ENCODE measurements around the gene TARBP1. TPM values are rescaled to one million over a fixed set of nuclear protein-coding genes. Genes with fewer than 3 reads are reported as not detected.

TARBP1 gene
- total RNA-seq, 2 experiments from 2014 or later, result 30.0 to 49.8 TPM

- ChIA-PET POLR2A (interaction anchor here (0.8 to 1.1 kb wide), 3 partner anchors 10 to 112 kb away, joined by 3 to 7 read pairs (median 5); no protein-coding TSS in a partner anchor), CTCF (ENCODE audit: unreplicated experiment) (interaction anchor here (0.6 kb wide), 1 partner anchor 56 kb away, joined by 4 read pairs; no protein-coding TSS in a partner anchor)
- no peaks in the 10 kb centered on the region for H3K9me3 ChIP-seq (ENCODE audit: low read length)
- TF ChIP-seq EZH2phosphoT487 (IDR thresholded peaks at IDR 0.05; ENCODE audit: borderline replicate concordance, low read depth, low read length), result no peak
- no peak for TF ChIP-seq CTCF (conservative IDR thresholded peaks at IDR 0.05; ENCODE audit: low read length)
- DNase-seq (ENCODE audit: low spot score), result no peak
- peaks cover 17% of the 10 kb centered on the region for H3K4me1 ChIP-seq (ENCODE audit: insufficient read depth, low read length, poor library complexity, severe bottlenecking)
- no peak overlapping the region for H2AFZ ChIP-seq (ENCODE audit: low read length)
- no TSS peak for BruUV-seq (replicated peaks)
- intact Hi-C loops (cut with micrococcal nuclease; ENCODE audit: unreplicated experiment), result no loop called here
- no peak overlapping the region for H3K4me3 ChIP-seq (ENCODE audit: low read depth, low read length, poor library complexity, severe bottlenecking)
- H4K20me1 ChIP-seq (ENCODE audit: insufficient read depth, low read length), result no peaks in the 10 kb centered on the region
- no peaks in the 10 kb centered on the region for H3K9me2 ChIP-seq (ENCODE audit: insufficient read depth, low read length)
- H3K79me2 ChIP-seq (ENCODE audit: insufficient read depth, low read depth, low read length), result peaks cover 19% of the 10 kb centered on the region; the same call in 1 of the 2 replicates
- H3K4me2 ChIP-seq (ENCODE audit: low read length), result no peak overlapping the region
- peaks cover 68% of the 10 kb centered on the region for H3K36me3 ChIP-seq (ENCODE audit: insufficient read depth, low read length)
- no peak overlapping the region for H3K27ac ChIP-seq (ENCODE audit: low read depth, low read length, poor library complexity, severe bottlenecking)
Observed at GRCh38 chr1:234469376-234469775, 9.6 kb downstream of the TARBP1 start.

- Histone ChIP-seq H4K20me1 (ENCODE audit: insufficient read depth, low read length) (no peaks in the 10 kb centered on the region), H3K9me2 (ENCODE audit: insufficient read depth, low read length) (no peaks in the 10 kb centered on the region), H2AFZ (ENCODE audit: low read length) (no peak overlapping the region), H3K9me3 (ENCODE audit: low read length) (no peaks in the 10 kb centered on the region), H3K4me2 (ENCODE audit: low read length) (no peak overlapping the region), H3K36me3 (ENCODE audit: insufficient read depth, low read length) (peaks cover 76% of the 10 kb centered on the region), H3K79me2 (ENCODE audit: insufficient read depth, low read depth, low read length) (peaks cover 13% of the 10 kb centered on the region; the same call in 1 of the 2 replicates), H3K4me1 (ENCODE audit: insufficient read depth, low read length, poor library complexity, severe bottlenecking) (peaks cover 12% of the 10 kb centered on the region), H3K27ac (ENCODE audit: low read depth, low read length, poor library complexity, severe bottlenecking) (no peak overlapping the region), H3K4me3 (ENCODE audit: low read depth, low read length, poor library complexity, severe bottlenecking) (no peak overlapping the region)
- intact Hi-C loops (cut with micrococcal nuclease; ENCODE audit: unreplicated experiment), result no loop called here
- no peak for DNase-seq (ENCODE audit: low spot score)
- TF ChIP-seq EZH2phosphoT487 (IDR thresholded peaks at IDR 0.05; ENCODE audit: borderline replicate concordance, low read depth, low read length), result no peak
- no peak for TF ChIP-seq CTCF (conservative IDR thresholded peaks at IDR 0.05; ENCODE audit: low read length)
- no TSS peak for BruUV-seq (replicated peaks)
- ChIA-PET CTCF (ENCODE audit: unreplicated experiment) (no interaction called here), POLR2A (no interaction called here)
Observed at GRCh38 chr1:234468580-234468979, 10.4 kb downstream of the TARBP1 start.

GRCh38 chr1:234467821-234468220 is 11.2 kb downstream of the TARBP1 start:
- DNase-seq (ENCODE audit: low spot score), result no peak
- intact Hi-C loops (cut with micrococcal nuclease; ENCODE audit: unreplicated experiment), result no loop called here
- Histone ChIP-seq H2AFZ (ENCODE audit: low read length) (no peak overlapping the region), H3K9me3 (ENCODE audit: low read length) (no peaks in the 10 kb centered on the region), H3K36me3 (ENCODE audit: insufficient read depth, low read length) (peaks cover 83% of the 10 kb centered on the region), H3K79me2 (ENCODE audit: insufficient read depth, low read depth, low read length) (peaks cover 6% of the 10 kb centered on the region; the same call in 1 of the 2 replicates), H3K4me3 (ENCODE audit: low read depth, low read length, poor library complexity, severe bottlenecking) (no peak overlapping the region), H3K9me2 (ENCODE audit: insufficient read depth, low read length) (no peaks in the 10 kb centered on the region), H3K4me2 (ENCODE audit: low read length) (no peak overlapping the region), H4K20me1 (ENCODE audit: insufficient read depth, low read length) (no peaks in the 10 kb centered on the region), H3K4me1 (ENCODE audit: insufficient read depth, low read length, poor library complexity, severe bottlenecking) (peaks cover 4% of the 10 kb centered on the region), H3K27ac (ENCODE audit: low read depth, low read length, poor library complexity, severe bottlenecking) (no peak overlapping the region)
- CTCF ChIA-PET (ENCODE audit: unreplicated experiment), result no interaction called here
- POLR2A ChIA-PET, result interaction anchor here (0.7 kb wide), 1 partner anchor 37 kb away, joined by 3 read pairs; no protein-coding TSS in a partner anchor
- TF ChIP-seq CTCF (conservative IDR thresholded peaks at IDR 0.05; ENCODE audit: low read length), result no peak
- no peak for TF ChIP-seq EZH2phosphoT487 (IDR thresholded peaks at IDR 0.05; ENCODE audit: borderline replicate concordance, low read depth, low read length)
- no TSS peak for BruUV-seq (replicated peaks)

All from OCI-LY7 (cell line).